AG04450 (cell line): ENCODE data around the gene MAX. TPM values are rescaled to one million over a fixed set of nuclear protein-coding genes. Genes with fewer than 3 reads are reported as not detected.

Experiments
- CTCF ChIA-PET: fragments of 300-600, 350-600 bp; formaldehyde crosslinking; extraction: SDS; loops from one replicate; lab custom pipeline; 2022; ENCODE audit warnings: antibody characterized with exemption, inconsistent platforms; lab: Charles Lee
- POLR2A ChIA-PET: fragments of 350-600 bp; formaldehyde crosslinking; extraction: SDS; loops from one replicate; lab custom pipeline; 2021; ENCODE audit warnings: antibody characterized with exemption, inconsistent platforms; lab: Yijun Ruan, JAX
- DNase-seq: peaks from one replicate; pipeline ENCODE4 v3.0.0-alpha.2; 2011; ENCODE audit warnings: low read depth, low spot score
- H3K27ac ChIP-seq: one replicate; pipeline ENCODE4 v1.5.1; 2012; ENCODE audit warnings: low read depth, low read length, control low read depth
- H3K27me3 ChIP-seq: one replicate; pipeline ENCODE4 v1.6.0; 2012; ENCODE audit warnings: low read length; ENCODE audit not compliant: control insufficient read depth, insufficient read depth
- H3K4me3 ChIP-seq: 2 replicates; pipeline ENCODE4 v1.5.1; 2011; ENCODE audit warnings: mild to moderate bottlenecking, low read depth, low read length, control low read depth
- H3K9me3 ChIP-seq: 2 replicates; pipeline ENCODE4 v1.5.1; 2012; ENCODE audit warnings: low read length; ENCODE audit not compliant: control insufficient read depth, insufficient read depth
- CTCF ChIP-seq: IDR thresholded peaks from 2 replicates; pipeline ENCODE4 v1.5.1; 2011; ENCODE audit warnings: low read depth, low read length, control low read depth, inconsistent platforms
- polyA plus RNA-seq: library from polyadenylated mRNA; depleted of rRNA; stranded (reverse); fragments of >200 nt; gene quantifications from 2 replicates; pipeline ENCODE4 v1.2.3, GENCODE V29; 2011

MAX gene
- polyA plus RNA-seq, 1 experiment, result 62.0 TPM

DNA sequence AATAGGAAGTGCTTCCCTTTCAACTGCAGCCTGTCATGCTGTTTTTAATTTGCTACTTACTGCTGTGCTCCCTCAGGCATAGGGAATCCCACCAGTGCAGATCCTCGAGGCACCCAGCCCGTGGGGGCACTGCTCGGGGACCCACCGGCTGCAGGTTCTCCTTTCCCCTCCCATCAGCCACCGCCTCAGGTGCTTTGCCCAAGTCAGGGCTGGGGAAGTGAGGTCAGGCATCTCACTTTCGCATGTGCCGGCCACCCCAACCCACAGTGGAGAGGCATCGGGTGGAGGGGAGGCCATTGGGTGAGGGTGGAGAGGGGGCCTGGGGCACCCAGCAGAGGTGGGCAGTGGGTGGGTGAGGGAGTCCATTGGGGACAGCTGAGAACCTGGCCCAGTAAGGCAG, 41.9 kb upstream of the MAX start:
- ChIA-PET POLR2A (no interaction called here), CTCF (no interaction called here)
- no peak for DNase-seq
- Histone ChIP-seq H3K9me3 (no peaks in the 10 kb centered on the region; the same call in 1 of the 2 replicates), H3K4me3 (no peak overlapping the region), H3K27me3 (peaks cover 27% of the 10 kb centered on the region), H3K27ac (no peak overlapping the region)
- TF ChIP-seq CTCF, result no peak

DNA sequence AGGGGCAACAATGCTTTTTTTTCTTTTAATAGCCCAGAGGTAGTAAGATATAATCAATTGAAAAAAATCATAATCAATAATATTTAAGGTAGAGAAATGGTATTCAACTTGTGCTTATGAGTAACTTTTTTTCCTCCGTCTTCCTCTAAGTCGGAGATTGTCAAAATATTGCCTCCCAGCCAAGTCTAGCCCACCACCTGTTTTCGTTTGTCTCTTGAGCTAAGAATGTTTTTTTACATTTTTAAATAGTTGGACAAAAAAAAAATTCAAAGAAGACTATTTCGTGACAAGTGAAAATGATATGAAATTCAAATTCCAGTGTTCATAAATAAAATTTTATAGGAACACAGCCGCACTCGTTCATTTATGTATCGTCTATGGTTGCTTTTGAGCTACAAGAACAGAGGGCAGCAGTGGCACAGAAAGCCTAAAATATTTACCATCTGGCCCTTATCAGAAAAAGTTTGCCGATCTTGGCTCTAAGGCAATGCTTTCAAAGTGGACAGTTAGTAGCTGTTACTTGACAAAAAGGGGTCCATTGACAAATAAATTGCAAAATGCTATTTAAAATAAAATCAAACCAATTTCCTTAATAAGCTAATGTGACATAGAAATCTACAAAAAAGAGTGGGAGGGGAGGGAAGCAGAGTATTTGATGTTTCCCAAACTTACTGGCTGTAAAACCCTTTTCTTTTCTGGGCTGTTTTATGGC, 40.8 kb upstream of the MAX start:
- ChIA-PET POLR2A (no interaction called here), CTCF (interaction anchor here (1.3 kb wide), 1 partner anchor 927 kb away, joined by 3 read pairs; no protein-coding TSS in a partner anchor)
- Histone ChIP-seq H3K27me3 (peaks cover 21% of the 10 kb centered on the region), H3K9me3 (no peaks in the 10 kb centered on the region; the same call in 1 of the 2 replicates), H3K27ac (no peak overlapping the region), H3K4me3 (no peak overlapping the region)
- no peak for TF ChIP-seq CTCF
- no peak for DNase-seq

DNA sequence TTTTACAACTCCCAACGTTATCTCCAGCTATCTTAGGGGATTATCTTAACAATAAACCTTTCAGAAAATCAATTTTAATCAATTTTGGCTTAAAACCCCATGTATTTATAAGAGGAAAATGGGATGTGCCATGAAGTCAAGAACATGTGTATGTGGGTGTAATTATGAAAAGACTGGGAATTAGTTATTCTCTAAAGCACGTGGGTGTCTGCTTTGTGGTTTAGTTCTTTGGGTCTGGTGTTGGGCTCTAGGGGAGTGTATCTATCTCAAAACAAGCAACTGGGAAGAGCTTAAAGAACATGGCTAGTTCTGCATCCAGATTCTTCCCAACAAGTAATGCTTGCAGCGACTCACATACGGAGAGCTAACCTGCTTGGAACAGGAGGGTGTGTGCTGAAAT, 40.1 kb upstream of the MAX start:
- TF ChIP-seq CTCF, result no peak
- Histone ChIP-seq H3K27me3 (peaks cover 21% of the 10 kb centered on the region), H3K4me3 (no peak overlapping the region), H3K27ac (no peak overlapping the region), H3K9me3 (no peaks in the 10 kb centered on the region; the same call in 1 of the 2 replicates)
- ChIA-PET POLR2A (no interaction called here), CTCF (interaction anchor here (1.3 kb wide), 1 partner anchor 928 kb away, joined by 3 read pairs; no protein-coding TSS in a partner anchor)
- DNase-seq, result no peak

DNA sequence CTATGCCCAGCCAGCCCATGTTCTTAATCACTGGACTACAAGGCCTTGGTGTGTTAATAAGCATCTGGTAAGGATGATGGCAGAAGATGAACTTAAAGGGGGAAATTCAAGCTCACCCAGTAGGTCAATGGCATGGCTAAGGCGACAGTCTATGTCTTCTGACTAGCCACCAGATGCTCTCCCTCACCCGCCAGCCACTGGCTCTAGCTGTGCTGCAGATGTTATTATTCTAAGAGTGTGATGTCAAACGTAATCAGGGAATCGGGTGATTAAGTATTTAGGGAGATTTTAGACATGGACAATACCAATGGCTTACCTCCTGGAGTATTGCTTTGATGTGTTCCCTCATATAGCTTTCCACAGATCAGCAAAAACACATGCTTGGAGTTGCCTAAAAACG, 39.2 kb upstream of the MAX start:
- Histone ChIP-seq H3K9me3 (no peaks in the 10 kb centered on the region; the same call in 1 of the 2 replicates), H3K4me3 (no peak overlapping the region), H3K27me3 (peaks cover 21% of the 10 kb centered on the region), H3K27ac (no peak overlapping the region)
- ChIA-PET POLR2A (no interaction called here), CTCF (interaction anchor here (0.8 kb wide), 1 partner anchor 35 kb away, joined by 4 read pairs; no protein-coding TSS in a partner anchor)
- no peak for DNase-seq
- no peak for TF ChIP-seq CTCF

DNA sequence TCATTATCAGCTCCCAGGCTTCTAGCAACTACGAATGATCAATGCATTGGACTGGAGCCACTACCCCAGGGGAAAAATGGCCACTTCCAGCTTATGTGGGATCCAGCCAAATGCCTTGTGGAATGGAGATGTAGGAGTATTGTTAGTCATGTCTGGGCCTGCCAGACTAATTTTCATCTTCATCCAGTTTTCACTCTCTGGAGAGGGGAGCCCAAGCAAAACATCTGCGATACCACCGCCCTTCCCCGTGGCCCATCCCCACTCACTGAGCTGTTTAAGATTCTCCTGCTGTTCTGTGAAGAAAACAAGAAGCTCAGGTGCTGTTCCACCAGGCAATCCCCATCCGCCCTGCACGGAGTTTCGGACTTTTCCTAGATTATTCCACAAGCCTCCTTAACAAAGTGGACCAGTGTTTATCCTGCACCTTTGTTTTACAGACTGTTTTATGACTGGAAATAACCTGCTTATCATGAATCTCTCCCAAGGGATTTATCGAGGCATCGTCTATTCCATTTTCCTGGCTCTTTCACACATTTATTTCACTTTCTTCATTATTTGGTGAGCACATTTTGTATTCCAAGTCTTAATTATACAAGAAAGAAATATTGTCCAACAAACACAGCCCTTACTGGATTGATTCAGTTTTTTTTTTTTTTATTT, 35.5 kb upstream of the MAX start:
- DNase-seq, result no peak
- Histone ChIP-seq H3K9me3 (no peaks in the 10 kb centered on the region), H3K27me3 (peaks cover 3% of the 10 kb centered on the region), H3K27ac (no peak overlapping the region), H3K4me3 (no peak overlapping the region)
- TF ChIP-seq CTCF, result no peak
- ChIA-PET CTCF (interaction anchor here (1.5 kb wide), 1 partner anchor 26 kb away, joined by 3 read pairs; no protein-coding TSS in a partner anchor), POLR2A (no interaction called here)
